ENCODE data around the gene CYP11A1. TPM values are rescaled to one million over a fixed set of nuclear protein-coding genes. Genes with fewer than 3 reads are reported as not detected.

Gene CYP11A1
- total and polyA plus RNA-seq, 4 donors: 0.15 to 0.97 (median 0.69) TPM

- Histone ChIP-seq H3K9ac (ENCODE audit: insufficient read depth in 1 of 2, low read length in 2 of 2) (no peak overlapping the region), H3K9me3 (ENCODE audit: control insufficient read depth in 4 of 4, insufficient read depth in 3 of 4, low read length in 3 of 4) (no peaks in the 10 kb centered on the region), H3K4me1 (ENCODE audit: control insufficient read depth in 5 of 5, insufficient read depth in 5 of 5, low read length in 5 of 5) (peaks cover 0 to 32% (median 4%) of the 10 kb centered on the region in 5 donors), H3K4me3 (no peak overlapping the region), H3K27me3 (ENCODE audit: control insufficient read depth in 3 of 3, insufficient read depth in 3 of 3, low read length in 2 of 3) (no peaks in the 10 kb centered on the region), H3K27ac (ENCODE audit: low read depth in 1 of 2, low read length in 1 of 2) (no peak overlapping the region), H3K36me3 (ENCODE audit: control insufficient read depth in 4 of 4, insufficient read depth in 4 of 4, low read length in 4 of 4) (no peaks in the 10 kb centered on the region)
- ATAC-seq (ENCODE audit: insufficient read depth, low FRiP score) (no peak), DNase-seq (no peak)
- whole genome bisulfite sequencing, 2 donors: 80 to 90% methylated on average over 13 of the region's 13 CpGs
- TF ChIP-seq CTCF (IDR thresholded peaks at IDR 0.05; ENCODE audit: control extremely low read depth, extremely low read depth): no peak
These were observed 52.5 kb downstream of the CYP11A1 start for GRCh38 chr15:74314795-74315438.

- Histone ChIP-seq H3K36me3 (ENCODE audit: control insufficient read depth in 4 of 4, insufficient read depth in 4 of 4, low read length in 4 of 4) (no peaks in the 10 kb centered on the region), H3K27ac (ENCODE audit: low read depth in 1 of 2, low read length in 1 of 2) (no peak overlapping the region), H3K9me3 (ENCODE audit: control insufficient read depth in 4 of 4, insufficient read depth in 3 of 4, low read length in 3 of 4) (no peaks in the 10 kb centered on the region), H3K4me1 (ENCODE audit: control insufficient read depth in 5 of 5, insufficient read depth in 5 of 5, low read length in 5 of 5) (peaks cover 0 to 32% (median 4%) of the 10 kb centered on the region in 5 donors), H3K4me3 (no peak overlapping the region), H3K27me3 (ENCODE audit: control insufficient read depth in 3 of 3, insufficient read depth in 3 of 3, low read length in 2 of 3) (peaks cover 0 to 3% (median 0%) of the 10 kb centered on the region in 3 donors), H3K9ac (ENCODE audit: insufficient read depth in 1 of 2, low read length in 2 of 2) (no peak overlapping the region)
- 89 to 92% methylated on average over 7 of the region's 7 CpGs for WGBS, 2 donors
- DNase-seq (no peak), ATAC-seq (ENCODE audit: insufficient read depth, low FRiP score) (no peak)
- TF ChIP-seq CTCF (IDR thresholded peaks at IDR 0.05; ENCODE audit: control extremely low read depth, extremely low read depth): no peak
These were observed 53.6 kb downstream of the CYP11A1 start for GRCh38 chr15:74313889-74314288.

GRCh38 chr15:74312445-74313007, 54.9 kb downstream of the CYP11A1 start:
- no peak overlapping the region for H3K4me3 ChIP-seq
- peaks cover 0 to 3% (median 0%) of the 10 kb centered on the region in 3 donors for H3K27me3 ChIP-seq (ENCODE audit: control insufficient read depth in 3 of 3, insufficient read depth in 3 of 3, low read length in 2 of 3)
- no peak overlapping the region for H3K9ac ChIP-seq (ENCODE audit: insufficient read depth in 1 of 2, low read length in 2 of 2)
- H3K4me1 ChIP-seq (ENCODE audit: control insufficient read depth in 5 of 5, insufficient read depth in 5 of 5, low read length in 5 of 5): peaks cover 0 to 26% (median 4%) of the 10 kb centered on the region in 5 donors
- no peak overlapping the region for H3K27ac ChIP-seq (ENCODE audit: low read depth in 1 of 2, low read length in 1 of 2)
- H3K36me3 ChIP-seq (ENCODE audit: control insufficient read depth in 4 of 4, insufficient read depth in 4 of 4, low read length in 4 of 4): no peaks in the 10 kb centered on the region
- TF ChIP-seq CTCF (IDR thresholded peaks at IDR 0.05; ENCODE audit: control extremely low read depth, extremely low read depth): no peak
- ATAC-seq (ENCODE audit: insufficient read depth, low FRiP score) (no peak), DNase-seq (no peak)
- WGBS, 2 donors: 71 to 84% methylated on average over 9 of the region's 9 CpGs
- H3K9me3 ChIP-seq (ENCODE audit: control insufficient read depth in 4 of 4, insufficient read depth in 3 of 4, low read length in 3 of 4): no peaks in the 10 kb centered on the region
